GM23338 (cell line): ENCODE measurements around the gene UBE2I. TPM values are rescaled to one million over a fixed set of nuclear protein-coding genes. Genes with fewer than 3 reads are reported as not detected.

ENCODE experiments used
- ATAC-seq: fragments of 200-7000 bp; cut with Tn5 transposase; 3 replicates; pipeline ENCODE4 v1.9.1; 2020
- DNase-seq: peaks from one replicate; pipeline ENCODE4 v3.0.0-alpha.2; 2015; ENCODE audit warnings: low spot score
- H2AFZ ChIP-seq: fragments of 200-600 bp; sonication (generic); 2 replicates; pipeline ENCODE4 v1.8.0; 2016; ENCODE audit warnings: antibody characterized with exemption, mild to moderate bottlenecking, moderate library complexity
- H3F3A ChIP-seq: fragments of 200-600 bp; sonication (generic); replicated peaks from 2 replicates; pipeline ENCODE4 v1.8.0; 2017; ENCODE audit warnings: antibody characterized with exemption, mixed run types, low read depth
- H3K27ac ChIP-seq: fragments of 200-600 bp; sonication (generic); 2 replicates; pipeline ENCODE4 v1.6.1; 2016; ENCODE audit warnings: low read depth
- H3K27me3 ChIP-seq: fragments of 200-600 bp; sonication (generic); 2 replicates; pipeline ENCODE4 v1.8.0; 2016; ENCODE audit warnings: mild to moderate bottlenecking, mixed run types, moderate library complexity; ENCODE audit not compliant: insufficient read depth
- H3K36me3 ChIP-seq: fragments of 200-600 bp; sonication (generic); 2 replicates; pipeline ENCODE4 v1.8.0; 2016; ENCODE audit warnings: mild to moderate bottlenecking; ENCODE audit not compliant: insufficient read depth
- H3K4me1 ChIP-seq: fragments of 200-600 bp; sonication (generic); 2 replicates; pipeline ENCODE4 v1.8.0; 2016; ENCODE audit warnings: mild to moderate bottlenecking, moderate library complexity; ENCODE audit not compliant: insufficient read depth
- H3K4me2 ChIP-seq: fragments of 200-600 bp; sonication (generic); 2 replicates; pipeline ENCODE4 v1.7.1; 2017; ENCODE audit warnings: mixed run types
- H3K4me3 ChIP-seq: fragments of 200-600 bp; sonication (generic); 2 replicates; pipeline ENCODE4 v1.6.1; 2016; ENCODE audit warnings: mixed run types
- H3K79me2 ChIP-seq: fragments of 200-600 bp; sonication (generic); replicated peaks from 2 replicates; pipeline ENCODE4 v1.8.0; 2017; ENCODE audit warnings: mild to moderate bottlenecking; ENCODE audit not compliant: insufficient read depth
- H3K9me2 ChIP-seq: fragments of 200-600 bp; sonication (generic); 2 replicates; pipeline ENCODE4 v1.8.0; 2017; ENCODE audit not compliant: insufficient read depth
- H4K20me1 ChIP-seq: fragments of 200-600 bp; sonication (generic); replicated peaks from 2 replicates; pipeline ENCODE4 v1.8.0; 2017; ENCODE audit warnings: mild to moderate bottlenecking; ENCODE audit not compliant: insufficient read depth
- H3K27ac Mint-ChIP-seq: 2 replicates; pipeline ENCODE4 v1.8.0; 2020; ENCODE audit warnings: inconsistent platforms, mild to moderate bottlenecking, moderate library complexity, mixed read lengths
- H3K27me3 Mint-ChIP-seq: 3 replicates; pipeline ENCODE4 v1.8.0; 2022; ENCODE audit warnings: low read depth, mild to moderate bottlenecking, moderate library complexity, mixed read lengths, inconsistent platforms; ENCODE audit not compliant: insufficient read depth, poor library complexity
- H3K36me3 Mint-ChIP-seq: 3 replicates; pipeline ENCODE4 v1.8.0; 2021; ENCODE audit warnings: low read depth, mild to moderate bottlenecking, inconsistent platforms, moderate library complexity, mixed read lengths
- H3K4me1 Mint-ChIP-seq: 3 replicates; pipeline ENCODE4 v1.8.0; 2020; ENCODE audit warnings: mild to moderate bottlenecking, inconsistent platforms, mixed read lengths
- H3K4me3 Mint-ChIP-seq: 3 replicates; pipeline ENCODE4 v1.8.0; 2021; ENCODE audit warnings: moderate library complexity, mild to moderate bottlenecking, inconsistent platforms, mixed read lengths
- H3K9me3 Mint-ChIP-seq: 3 replicates; pipeline ENCODE4 v1.8.0; 2020; ENCODE audit warnings: moderate library complexity, mild to moderate bottlenecking, inconsistent platforms, mixed read lengths
- CREB1 ChIP-seq: fragments of 250-450 bp; sonication (Bioruptor Pico); IDR thresholded peaks from 2 replicates; pipeline ENCODE4 v1.5.0; 2020; ENCODE audit warnings: low read depth, mild to moderate bottlenecking, moderate library complexity
- CTCF ChIP-seq, 2 experiments: fragments of 200-600 bp in 1 of 2; sonication (generic) in 1 of 2; conservative IDR thresholded peaks; 2 replicates each; pipeline versions ENCODE4 v1.5.1 to v1.6.1; 2016 to 2017; ENCODE audit warnings: antibody characterized with exemption in 2 of 2, low read depth in 2 of 2, mild to moderate bottlenecking in 2 of 2, moderate library complexity in 1 of 2
- EZH2phosphoT487 ChIP-seq: fragments of 200-600 bp; sonication (generic); IDR thresholded peaks from one replicate; pipeline ENCODE4 v1.8.1; 2018; ENCODE audit warnings: antibody characterized with exemption; ENCODE audit not compliant: unreplicated experiment
- JUNB ChIP-seq: IDR thresholded peaks from one replicate; pipeline ENCODE4 v1.6.1; 2016; ENCODE audit warnings: antibody characterized with exemption; ENCODE audit not compliant: unreplicated experiment
- NANOG ChIP-seq: IDR thresholded peaks from 2 replicates; pipeline ENCODE4 v1.6.1; 2016; ENCODE audit warnings: antibody characterized with exemption, borderline replicate concordance
- POLR2AphosphoS5 ChIP-seq: IDR thresholded peaks from 2 replicates; pipeline ENCODE4 v1.6.1; 2016; ENCODE audit warnings: antibody characterized with exemption, low read depth
- REST ChIP-seq: IDR thresholded peaks from one replicate; pipeline ENCODE4 v1.6.1; 2018; ENCODE audit warnings: antibody characterized with exemption; ENCODE audit not compliant: unreplicated experiment
- ZNF462 ChIP-seq: fragments of 250-450 bp; sonication (Bioruptor Pico); IDR thresholded peaks from 2 replicates; pipeline ENCODE4 v1.5.0; 2020; ENCODE audit warnings: mild to moderate bottlenecking, moderate library complexity
- polyA plus RNA-seq: library from polyadenylated mRNA; unstranded; fragments of >200 nt; fragmentation: Nextera tagmentation; extraction: Ambion mirVana; gene quantifications from 2 replicates; pipeline ENCODE4 v1.2.1, GENCODE V29; 2016
- total RNA-seq: library from RNA; depleted of rRNA; stranded (reverse); fragments of >200 nt; shearing (Covaris generic); gene quantifications from 2 replicates; pipeline ENCODE4 v1.2.3, GENCODE V29; 2014

Gene UBE2I
- total and polyA plus RNA-seq, 2 experiments from 2014 or later = 116 to 220 TPM

GRCh38 chr16:1320097-1320496, 10.7 kb downstream of the UBE2I start:
- Histone ChIP-seq H3K9me2 (no peaks in the 10 kb centered on the region), H3K4me1 (no peaks in the 10 kb centered on the region), H3K27me3 (no peaks in the 10 kb centered on the region), H4K20me1 (peaks cover 18% of the 10 kb centered on the region), H3K4me3 (no peak overlapping the region), H3K27ac (no peak overlapping the region), H3K4me2 (no peak overlapping the region), H2AFZ (no peak overlapping the region), H3F3A (peaks cover 12% of the 10 kb centered on the region; the same call in 1 of the 2 replicates), H3K36me3 (peaks cover 36% of the 10 kb centered on the region), H3K79me2 (peaks cover 45% of the 10 kb centered on the region)
- peaks cover 3% of the 10 kb centered on the region; the same call in 1 of the 3 replicates for H3K4me1 Mint-ChIP-seq
- no peak for ATAC-seq
- H3K36me3 Mint-ChIP-seq = peaks cover 90% of the 10 kb centered on the region
- H3K27ac Mint-ChIP-seq = no peak overlapping the region
- no peak for DNase-seq
- TF ChIP-seq REST (no peak), ZNF462 (no peak), NANOG (no peak), JUNB (no peak), CTCF (conservative IDR thresholded peaks at IDR 0.05; ENCODE audit: low read depth in 2 of 2) (no peak), EZH2phosphoT487 (no peak), POLR2AphosphoS5 (no peak), CREB1 (CRISPR knock-in tag) (no peak)
- H3K27me3 Mint-ChIP-seq = peaks cover 14% of the 10 kb centered on the region
- H3K4me3 Mint-ChIP-seq = no peak overlapping the region
- H3K9me3 Mint-ChIP-seq = no peaks in the 10 kb centered on the region
